A673 (cell line): ENCODE results near the gene MEFV. TPM values are rescaled to one million over a fixed set of nuclear protein-coding genes. Genes with fewer than 3 reads are reported as not detected.

Source experiments
- BruUV-seq: library from RNA; stranded (reverse); fragments of 400-500 nt; replicated peaks from 2 replicates; lab custom pipeline; 2021; lab: Mats Ljungman, UMichigan
- CTCF ChIA-PET: fragments of 300-600 bp; sonication (Branson Sonifier 250); formaldehyde crosslinking; loops from one replicate; lab custom pipeline; 2022; ENCODE audit warnings: antibody characterized with exemption; lab: Charles Lee
- POLR2A ChIA-PET: fragments of 300-600 bp; sonication (Branson Sonifier 250); formaldehyde crosslinking; loops from one replicate; lab custom pipeline; 2022; ENCODE audit warnings: antibody characterized with exemption; ENCODE audit not compliant: low non-redundant PET; lab: Charles Lee
- DNase-seq: peaks from one replicate; pipeline ENCODE4 v3.0.0-alpha.2; 2015; ENCODE audit warnings: low spot score
- H3K27ac ChIP-seq: fragments of 200-600 bp; sonication (generic); 2 replicates; pipeline ENCODE4 v1.5.1; 2016; ENCODE audit warnings: mixed run types, low read depth, mild to moderate bottlenecking, mixed read lengths, antibody characterized with exemption, low read length; ENCODE audit not compliant: poor library complexity, severe bottlenecking
- H3K27me3 ChIP-seq: fragments of 200-600 bp; sonication (generic); replicated peaks from 2 replicates; pipeline ENCODE4 v1.6.1; 2017; ENCODE audit warnings: mixed run types, low read depth, mild to moderate bottlenecking, mixed read lengths, antibody characterized with exemption, low read length; ENCODE audit not compliant: insufficient read depth, poor library complexity
- H3K36me3 ChIP-seq: fragments of 200-600 bp; sonication (generic); 2 replicates; pipeline ENCODE4 v1.6.1; 2016; ENCODE audit warnings: mixed run types, mild to moderate bottlenecking, mixed read lengths, antibody characterized with exemption, low read length; ENCODE audit not compliant: insufficient read depth, poor library complexity, severe bottlenecking
- H3K4me1 ChIP-seq: fragments of 200-600 bp; sonication (generic); 2 replicates; pipeline ENCODE4 v1.6.1; 2017; ENCODE audit warnings: mixed run types, mild to moderate bottlenecking, mixed read lengths, antibody characterized with exemption, low read length; ENCODE audit not compliant: insufficient read depth, poor library complexity, severe bottlenecking
- H3K4me3 ChIP-seq: fragments of 200-600 bp; sonication (generic); 2 replicates; pipeline ENCODE4 v1.5.1; 2016; ENCODE audit warnings: low read depth, mixed run types, mild to moderate bottlenecking, mixed read lengths, low read length; ENCODE audit not compliant: poor library complexity, severe bottlenecking
- H3K9me3 ChIP-seq: fragments of 200-600 bp; sonication (generic); 2 replicates; pipeline ENCODE4 v1.6.1; 2016; ENCODE audit warnings: mixed run types, low read depth, mild to moderate bottlenecking, mixed read lengths, antibody characterized with exemption, low read length; ENCODE audit not compliant: poor library complexity, severe bottlenecking
- CTCF ChIP-seq: fragments of 300-800, 200-600 bp; sonication (generic); conservative IDR thresholded peaks from 2 replicates; pipeline ENCODE4 v1.5.1; 2017; ENCODE audit warnings: low read depth, mild to moderate bottlenecking, antibody characterized with exemption, low read length, moderate library complexity, mixed read lengths
- EZH2 ChIP-seq: fragments of 200-600 bp; sonication (generic); IDR thresholded peaks from 2 replicates; pipeline ENCODE4 v1.6.1; 2017; ENCODE audit warnings: borderline replicate concordance, low read depth, mild to moderate bottlenecking, mixed read lengths, antibody characterized with exemption, low read length; ENCODE audit not compliant: poor library complexity, severe bottlenecking
- intact Hi-C: fragments of 100-400 bp; cut with micrococcal nuclease; formaldehyde crosslinking; loops from one replicate; pipeline ENCODE4 v1.10.0; 2022; ENCODE audit not compliant: unreplicated experiment
- total RNA-seq: library from RNA; stranded (reverse); gene quantifications from 2 replicates; pipeline ENCODE4 v1.2.3, GENCODE V29; 2021

MEFV gene
- total RNA-seq, 1 experiment from 2014 or later = not detected

DNA sequence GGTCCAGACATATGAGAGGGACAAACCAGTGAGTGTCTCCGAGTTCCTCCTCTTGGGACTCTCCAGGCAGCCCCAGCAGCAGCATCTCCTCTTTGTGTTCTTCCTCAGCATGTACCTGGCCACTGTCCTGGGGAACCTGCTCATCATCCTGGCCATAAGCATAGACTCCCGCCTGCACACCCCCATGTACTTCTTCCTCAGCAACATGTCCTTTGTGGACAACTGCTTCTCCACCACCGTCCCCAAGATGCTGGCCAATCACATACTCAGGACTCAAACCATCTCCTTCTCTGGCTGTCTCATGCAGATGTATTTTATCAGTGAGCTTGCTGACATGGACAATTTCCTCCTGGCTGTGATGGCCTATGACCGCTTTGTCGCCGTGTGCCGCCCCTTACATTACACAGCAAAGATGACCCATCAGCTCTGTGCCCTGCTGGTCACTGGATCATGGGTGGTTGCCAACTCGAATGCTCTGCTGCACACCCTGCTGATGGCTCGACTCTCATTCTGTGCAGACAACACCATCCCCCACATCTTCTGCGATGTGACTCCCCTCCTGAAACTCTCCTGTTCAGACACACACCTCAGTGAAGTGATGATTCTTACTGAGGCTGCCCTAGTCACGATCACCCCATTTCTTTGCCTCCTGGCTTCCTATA lies 40.7 kb downstream of the MEFV start:
- H3K9me3 ChIP-seq = peaks cover 3% of the 10 kb centered on the region
- no peak overlapping the region for H3K4me3 ChIP-seq
- peaks cover 32% of the 10 kb centered on the region for H3K27me3 ChIP-seq
- H3K4me1 ChIP-seq = no peaks in the 10 kb centered on the region
- H3K36me3 ChIP-seq = no peaks in the 10 kb centered on the region
- intact Hi-C loops = no loop called here
- TF ChIP-seq EZH2 (no peak), CTCF (no peak)
- ChIA-PET CTCF (interaction anchor here (0.7 kb wide), 1 partner anchor 11 kb away, joined by 3 read pairs; no protein-coding TSS in a partner anchor), POLR2A (no interaction called here)
- no peak for DNase-seq
- no TSS peak for BruUV-seq
- no peak overlapping the region for H3K27ac ChIP-seq

DNA sequence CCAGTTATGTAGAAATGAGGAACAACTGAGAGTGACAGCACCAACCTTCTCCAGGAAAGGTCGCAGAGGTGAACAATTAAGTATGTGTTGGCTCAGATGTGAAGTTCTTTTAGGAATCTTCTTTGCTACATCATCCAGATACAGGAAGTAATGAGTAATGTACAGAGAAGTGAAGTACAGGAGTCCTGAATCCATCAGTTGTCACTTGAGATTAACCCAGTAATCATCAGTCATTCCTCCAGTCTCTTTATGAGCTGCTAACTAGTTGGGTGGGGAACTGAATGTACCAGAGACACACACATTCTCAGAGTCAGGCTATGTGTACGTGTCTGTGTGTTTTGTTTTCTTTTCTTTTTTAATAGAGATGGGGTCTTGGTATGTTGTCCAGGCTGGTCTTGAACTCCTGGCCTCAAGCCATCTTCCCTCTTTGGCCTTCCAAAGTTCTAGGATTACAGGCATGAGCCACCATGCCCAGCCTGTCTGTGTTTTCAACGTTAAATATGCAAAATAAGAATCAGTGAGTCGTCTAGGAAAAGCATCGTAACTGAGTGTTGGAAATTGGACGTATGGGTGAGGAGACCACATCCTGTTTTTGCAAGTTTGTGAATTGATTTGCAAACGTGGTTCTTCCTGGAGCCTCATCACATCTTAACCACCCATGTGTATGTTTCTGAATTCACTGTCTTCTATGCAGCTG lies 41.4 kb downstream of the MEFV start:
- H3K9me3 ChIP-seq = no peaks in the 10 kb centered on the region
- TF ChIP-seq CTCF = no peak
- no peak for TF ChIP-seq EZH2
- H3K27me3 ChIP-seq = peaks cover 32% of the 10 kb centered on the region
- CTCF ChIA-PET = interaction anchor here (0.7 kb wide), 1 partner anchor 10 kb away, joined by 3 read pairs; no protein-coding TSS in a partner anchor
- POLR2A ChIA-PET = no interaction called here
- no peak for DNase-seq
- intact Hi-C loops = no loop called here
- H3K4me3 ChIP-seq = no peak overlapping the region
- no peak overlapping the region for H3K27ac ChIP-seq
- no peaks in the 10 kb centered on the region for H3K36me3 ChIP-seq
- H3K4me1 ChIP-seq = no peaks in the 10 kb centered on the region
- BruUV-seq = no TSS peak

DNA sequence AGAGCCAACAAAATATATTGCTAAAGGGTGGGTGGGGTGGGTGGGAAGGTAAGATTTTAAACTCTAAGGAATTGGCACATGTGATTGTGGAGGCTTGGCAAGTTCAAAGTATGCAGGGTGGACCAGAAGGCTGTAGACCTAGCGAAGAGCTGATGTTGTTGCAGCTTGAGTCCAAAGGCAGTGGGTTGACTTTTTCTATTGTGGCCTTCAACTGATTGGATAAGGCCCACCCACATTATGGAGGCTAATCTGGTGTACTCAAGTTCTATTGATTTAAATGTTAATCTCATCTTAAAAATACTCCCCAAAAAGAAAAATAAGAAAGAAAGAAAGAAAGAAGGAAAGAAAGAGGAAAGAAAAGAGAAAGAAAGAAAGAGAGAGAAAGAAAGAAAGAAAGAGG lies 43.9 kb downstream of the MEFV start:
- intact Hi-C loops = no loop called here
- H3K9me3 ChIP-seq = no peaks in the 10 kb centered on the region
- H3K4me1 ChIP-seq = no peaks in the 10 kb centered on the region
- POLR2A ChIA-PET = no interaction called here
- H3K36me3 ChIP-seq = no peaks in the 10 kb centered on the region
- TF ChIP-seq EZH2 (no peak), CTCF (no peak)
- H3K27me3 ChIP-seq = peaks cover 29% of the 10 kb centered on the region
- no peak for DNase-seq
- CTCF ChIA-PET = no interaction called here
- BruUV-seq = no TSS peak
- H3K27ac ChIP-seq = no peak overlapping the region
- no peak overlapping the region for H3K4me3 ChIP-seq
